OCI-LY1 (cell line): ENCODE measurements around the gene HOXA3.
A peak's percentile ranks its signal among the peaks of the same experiment; 100 is the strongest.

Experiments
- H2AFZ ChIP-seq: fragments of 200-600 bp; sonication (generic), shearing (Covaris generic); 2 replicates; pipeline ENCODE4 v1.6.0; 2014; ENCODE audit warnings: antibody characterized with exemption, mild to moderate bottlenecking, low read length
- H3F3A ChIP-seq: fragments of 200-600 bp; sonication (generic), shearing (Covaris generic); 2 replicates; pipeline ENCODE4 v1.6.0; 2014; ENCODE audit warnings: mild to moderate bottlenecking, antibody characterized with exemption, low read length, moderate library complexity; ENCODE audit not compliant: insufficient read depth
- H3K27ac ChIP-seq: fragments of 200-600 bp; sonication (generic); 2 replicates; pipeline ENCODE4 v1.5.1; 2014; ENCODE audit warnings: low read length, mixed run types, mild to moderate bottlenecking, low read depth; ENCODE audit not compliant: poor library complexity, severe bottlenecking
- H3K27me3 ChIP-seq: fragments of 200-600 bp; sonication (generic); 2 replicates; pipeline ENCODE4 v1.6.0; 2014; ENCODE audit warnings: antibody characterized with exemption, mild to moderate bottlenecking, low read length, moderate library complexity; ENCODE audit not compliant: insufficient read depth
- H3K36me3 ChIP-seq: fragments of 200-600 bp; sonication (generic); 2 replicates; pipeline ENCODE4 v1.6.1; 2014; ENCODE audit warnings: mild to moderate bottlenecking, antibody characterized with exemption, low read length, moderate library complexity, mixed read lengths; ENCODE audit not compliant: insufficient read depth
- H3K4me1 ChIP-seq: fragments of 200-600 bp; sonication (generic); 2 replicates; pipeline ENCODE4 v1.5.1; 2014; ENCODE audit warnings: mild to moderate bottlenecking, low read length, moderate library complexity; ENCODE audit not compliant: insufficient read depth, severe bottlenecking
- H3K4me2 ChIP-seq: fragments of 200-600 bp; sonication (generic), shearing (Covaris generic); 2 replicates; pipeline ENCODE4 v1.6.1; 2014; ENCODE audit warnings: low read length
- H3K4me3 ChIP-seq: fragments of 200-600 bp; sonication (generic); 2 replicates; pipeline ENCODE4 v1.5.1; 2014; ENCODE audit warnings: low read length, low read depth, mild to moderate bottlenecking, mixed read lengths; ENCODE audit not compliant: poor library complexity, severe bottlenecking
- H3K79me2 ChIP-seq: fragments of 200-600 bp; shearing (Covaris generic); 2 replicates; pipeline ENCODE4 v1.6.1; 2016; ENCODE audit warnings: mixed run types, low read length, mixed read lengths; ENCODE audit not compliant: insufficient read depth
- H3K9ac ChIP-seq: fragments of 200-600 bp; sonication (generic), shearing (Covaris generic); 2 replicates; pipeline ENCODE4 v1.6.1; 2014; ENCODE audit warnings: mild to moderate bottlenecking, low read length, mixed read lengths
- H3K9me2 ChIP-seq: fragments of 200-600 bp; sonication (generic), shearing (Covaris generic); 2 replicates; pipeline ENCODE4 v1.6.1; 2014; ENCODE audit warnings: low read depth, mild to moderate bottlenecking, low read length, mixed read lengths
- H3K9me3 ChIP-seq: fragments of 200-600 bp; shearing (Covaris generic); 2 replicates; pipeline ENCODE4 v1.6.1; 2014; ENCODE audit warnings: low read length, mixed read lengths
- H4K20me1 ChIP-seq: fragments of 200-600 bp; sonication (generic), shearing (Covaris generic); 2 replicates; pipeline ENCODE4 v1.6.0; 2016; ENCODE audit warnings: mild to moderate bottlenecking, low read length; ENCODE audit not compliant: insufficient read depth
- CTCF ChIP-seq: fragments of 200-600 bp; sonication (generic), shearing (Covaris generic); IDR thresholded peaks from 2 replicates; pipeline ENCODE4 v1.5.1; 2017; ENCODE audit warnings: mild to moderate bottlenecking, antibody characterized with exemption, low read length, moderate library complexity, mixed read lengths
- EZH2 ChIP-seq: fragments of 200-600 bp; sonication (generic), shearing (Covaris generic); IDR thresholded peaks from 2 replicates; pipeline ENCODE4 v1.8.0; 2017; ENCODE audit warnings: borderline replicate concordance, mixed run types, mild to moderate bottlenecking, antibody characterized with exemption, low read length, moderate library complexity, mixed read lengths

Gene HOXA3

GRCh38 chr7:27184337-27185012 lies 32.1 kb upstream of the HOXA3 start:
- peak overlapping the region; percentile 54 for H3K4me3 ChIP-seq
- H3K27me3 ChIP-seq = peaks cover 22% of the 10 kb centered on the region

DNA sequence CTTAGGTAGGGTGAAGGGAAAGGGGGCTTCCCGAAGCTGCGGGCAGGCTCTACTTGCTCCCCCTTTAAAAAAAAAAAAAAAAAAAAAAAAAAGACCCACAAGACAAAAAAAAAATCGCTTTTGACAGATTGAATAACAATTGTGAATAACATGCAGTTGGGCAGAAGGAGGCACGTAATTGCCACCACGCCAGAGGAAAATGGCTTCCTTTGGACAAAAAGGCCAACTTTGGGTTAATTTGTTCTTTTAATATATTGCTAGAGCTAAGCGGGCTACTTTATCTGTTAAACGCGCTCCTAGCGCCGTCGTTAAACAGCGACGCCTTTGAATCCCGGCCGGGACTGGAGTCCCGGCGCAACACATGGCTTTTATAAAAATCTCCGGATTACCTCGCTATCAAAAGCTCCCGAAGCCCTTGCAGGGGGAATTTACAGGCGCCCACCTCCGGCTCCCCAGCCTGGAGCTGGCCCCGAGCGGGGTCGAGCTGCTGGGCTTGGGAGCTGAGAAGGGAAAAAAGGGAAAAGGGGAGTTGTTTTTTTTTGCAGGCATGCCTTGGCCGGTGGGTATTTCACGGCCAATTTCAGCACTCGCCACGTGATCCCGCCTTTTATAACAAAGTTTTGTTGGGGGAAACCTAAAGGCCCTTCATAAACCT lies 31.4 kb upstream of the HOXA3 start:
- peaks cover 16% of the 10 kb centered on the region for H3K4me1 ChIP-seq
- peak overlapping the region; percentile 57 for H3K4me2 ChIP-seq
- no peaks in the 10 kb centered on the region for H4K20me1 ChIP-seq
- no peak overlapping the region for H2AFZ ChIP-seq
- H3K9me3 ChIP-seq = no peaks in the 10 kb centered on the region
- no peaks in the 10 kb centered on the region for H3F3A ChIP-seq
- H3K9me2 ChIP-seq = no peaks in the 10 kb centered on the region
- peak overlapping the region; percentile 5; the same call in 1 of the 2 replicates for H3K9ac ChIP-seq
- H3K4me3 ChIP-seq = peak overlapping the region; percentile 54
- TF ChIP-seq CTCF (no peak), EZH2 (no peak)
- no peak overlapping the region for H3K27ac ChIP-seq
- H3K36me3 ChIP-seq = no peaks in the 10 kb centered on the region
- no peaks in the 10 kb centered on the region for H3K79me2 ChIP-seq
- H3K27me3 ChIP-seq = peaks cover 22% of the 10 kb centered on the region

More at GRCh38 chr7:27184337-27185012, 32.1 kb upstream of the HOXA3 start:
- TF ChIP-seq CTCF (no peak), EZH2 (no peak)
- Histone ChIP-seq H3K9me2 (no peaks in the 10 kb centered on the region), H3K9me3 (no peaks in the 10 kb centered on the region), H4K20me1 (no peaks in the 10 kb centered on the region), H3K4me1 (peaks cover 16% of the 10 kb centered on the region), H3K9ac (peak overlapping the region; percentile 5; the same call in 1 of the 2 replicates), H3F3A (no peaks in the 10 kb centered on the region), H3K36me3 (no peaks in the 10 kb centered on the region), H3K4me2 (peak overlapping the region; percentile 57), H2AFZ (no peak overlapping the region), H3K27ac (no peak overlapping the region), H3K79me2 (no peaks in the 10 kb centered on the region)

GRCh38 chr7:27182861-27183681 lies 30.7 kb upstream of the HOXA3 start:
- no peak overlapping the region for H3K9ac ChIP-seq
- H2AFZ ChIP-seq = no peak overlapping the region
- no peaks in the 10 kb centered on the region for H3K36me3 ChIP-seq
- no peak overlapping the region for H3K27ac ChIP-seq
- H3K4me3 ChIP-seq = peak overlapping the region; percentile 54
- peaks cover 18% of the 10 kb centered on the region for H3K27me3 ChIP-seq
- H3K79me2 ChIP-seq = no peaks in the 10 kb centered on the region
- no peaks in the 10 kb centered on the region for H3K9me2 ChIP-seq
- no peak for TF ChIP-seq CTCF
- H3F3A ChIP-seq = no peaks in the 10 kb centered on the region
- H3K4me2 ChIP-seq = peak overlapping the region; percentile 57; the same call in 1 of the 2 replicates
- no peaks in the 10 kb centered on the region for H4K20me1 ChIP-seq
- H3K4me1 ChIP-seq = peaks cover 16% of the 10 kb centered on the region
- no peaks in the 10 kb centered on the region for H3K9me3 ChIP-seq
